Stimulated activated CD8-positive, alpha-beta memory T cell treated with anti-CD3 and anti-CD28 coated beads, Interleukin-12 subunit alpha, Interleukin-12 subunit beta, amount 100 ng/mL, for 24 hours (primary cell): ENCODE measurements around the gene TMEM232.
"Not testable (repeated sequence)": the region's sequence is repeated elsewhere in the genome, so short reads cannot be mapped to it uniquely, and the experiment has no call there.

Experiments
- DNase-seq: peaks from one replicate; pipeline ENCODE4 v3.0.0-alpha.2; 2020; ENCODE audit errors: extremely low read depth

Gene TMEM232

GRCh38 chr5:110625376-110625999 lies 101.0 kb downstream of the TMEM232 start:
- no peak for DNase-seq

- no peak for DNase-seq
Measured at GRCh38 chr5:110623874-110624273, 102.6 kb downstream of the TMEM232 start.

GRCh38 chr5:110618941-110619340 lies 107.5 kb downstream of the TMEM232 start:
- no peak for DNase-seq

GRCh38 chr5:110616009-110616408 lies 110.5 kb downstream of the TMEM232 start:
- no peak for DNase-seq

- DNase-seq = no peak
Measured at GRCh38 chr5:110612794-110613247, 113.7 kb downstream of the TMEM232 start.

- DNase-seq = no peak
Measured at GRCh38 chr5:110611817-110612216, 114.7 kb downstream of the TMEM232 start.

- no peak for DNase-seq
Measured at GRCh38 chr5:110594866-110595265, 131.6 kb downstream of the TMEM232 start.

- no peak for DNase-seq
Measured at GRCh38 chr5:110590187-110590586, 136.3 kb downstream of the TMEM232 start.

GRCh38 chr5:110588286-110588980 lies 138.0 kb downstream of the TMEM232 start:
- DNase-seq = no peak

GRCh38 chr5:110580625-110581024 lies 145.8 kb downstream of the TMEM232 start:
- DNase-seq = no peak

- no peak for DNase-seq
Measured at GRCh38 chr5:110572729-110573128, 153.7 kb downstream of the TMEM232 start.

GRCh38 chr5:110562191-110562590 lies 164.3 kb downstream of the TMEM232 start:
- DNase-seq = no peak

- no peak for DNase-seq
Measured at GRCh38 chr5:110561510-110561909, 165.0 kb downstream of the TMEM232 start.

GRCh38 chr5:110549301-110549700 lies 177.2 kb downstream of the TMEM232 start:
- no peak for DNase-seq

GRCh38 chr5:110548171-110548570 lies 178.3 kb downstream of the TMEM232 start:
- no peak for DNase-seq

- no peak for DNase-seq
Measured at GRCh38 chr5:110547495-110547894, 179.0 kb downstream of the TMEM232 start.

GRCh38 chr5:110545716-110546115 lies 180.8 kb downstream of the TMEM232 start:
- DNase-seq = no peak

GRCh38 chr5:110544603-110545002 lies 181.9 kb downstream of the TMEM232 start:
- no peak for DNase-seq

- DNase-seq = no peak
Measured at GRCh38 chr5:110542949-110543348, 183.5 kb downstream of the TMEM232 start.

GRCh38 chr5:110536120-110537115 lies 190.1 kb downstream of the TMEM232 start:
- DNase-seq = no peak

GRCh38 chr5:110535146-110535545 lies 191.3 kb downstream of the TMEM232 start:
- not testable (repeated sequence) for DNase-seq

GRCh38 chr5:110525762-110526161 lies 200.7 kb downstream of the TMEM232 start:
- DNase-seq = no peak
